Measurements from ENCODE around the gene ZNF71. TPM values are rescaled to one million over a fixed set of nuclear protein-coding genes. Genes with fewer than 3 reads are reported as not detected.

The ZNF71 gene
- 10.8 and 12.4 TPM in 2 replicates for total RNA-seq

GRCh38 chr19:56594783-56595547 lies at the start of gene ZNF71:
ZNF71 (plus strand) TSS chr19:56595302; CDS start chr19:56601559, 6,257 bp downstream.
- peak; percentile 43 for DNase-seq (ENCODE audit: low read depth, low spot score)

GRCh38 chr19:56547535-56547934 lies 47.6 kb upstream of the ZNF71 start:
- DNase-seq (ENCODE audit: low read depth, low spot score), result no peak

- DNase-seq (ENCODE audit: low read depth, low spot score), result no peak
Measured at GRCh38 chr19:56554272-56554869, 40.7 kb upstream of the ZNF71 start.

DNA sequence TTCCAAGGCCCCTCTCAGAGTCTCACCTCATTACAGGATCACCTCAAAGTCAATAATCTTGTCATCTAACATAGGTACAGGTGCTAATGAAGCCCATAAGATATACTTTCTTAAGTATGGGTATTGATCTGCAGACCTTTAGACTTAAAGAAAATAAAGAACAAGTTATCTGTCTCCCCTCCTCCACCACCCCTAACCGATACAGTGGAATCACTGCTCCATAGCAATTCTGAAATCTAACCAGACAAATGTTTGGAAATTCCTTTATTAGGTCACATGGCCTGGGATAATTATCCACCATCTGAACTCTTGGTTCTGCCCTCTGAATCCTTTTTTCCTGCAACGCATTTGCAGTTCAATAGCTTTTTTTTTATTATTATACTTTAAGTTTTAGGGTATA lies 32.3 kb upstream of the ZNF71 start:
- DNase-seq (ENCODE audit: low read depth, low spot score), result no peak

GRCh38 chr19:56566904-56567273 lies 28.2 kb upstream of the ZNF71 start:
- DNase-seq (ENCODE audit: low read depth, low spot score), result no peak

GRCh38 chr19:56567274-56568120 lies 27.6 kb upstream of the ZNF71 start, which contains the start of gene ZNF470:
ZNF470 (plus strand) TSS chr19:56567468; CDS start chr19:56570312, 2,844 bp downstream.
- DNase-seq (ENCODE audit: low read depth, low spot score), result peak; percentile 67

DNA sequence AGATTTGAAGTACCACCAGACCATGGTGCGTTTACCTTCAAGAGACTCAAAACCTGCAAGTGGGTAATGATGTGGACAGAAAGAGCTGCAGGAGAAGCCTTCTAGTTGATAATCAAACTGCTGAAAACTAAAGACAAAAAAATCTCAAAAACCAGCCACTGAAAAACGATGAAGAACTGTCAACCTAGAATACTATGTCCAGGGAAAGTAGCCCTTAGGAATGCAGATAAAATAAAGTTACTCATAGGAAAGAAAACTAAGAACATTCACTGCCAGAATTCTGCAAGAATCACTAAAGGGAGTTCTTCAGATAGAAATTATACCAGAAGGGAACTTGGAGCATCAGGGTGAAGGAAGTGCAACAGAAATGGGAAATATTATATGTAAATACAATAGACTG lies 22.5 kb upstream of the ZNF71 start:
- no peak for DNase-seq (ENCODE audit: low read depth, low spot score)

GRCh38 chr19:56573914-56574313 lies 21.2 kb upstream of the ZNF71 start:
- DNase-seq (ENCODE audit: low read depth, low spot score), result no peak

GRCh38 chr19:56577719-56578602 lies 17.1 kb upstream of the ZNF71 start:
- DNase-seq (ENCODE audit: low read depth, low spot score), result no peak

DNA sequence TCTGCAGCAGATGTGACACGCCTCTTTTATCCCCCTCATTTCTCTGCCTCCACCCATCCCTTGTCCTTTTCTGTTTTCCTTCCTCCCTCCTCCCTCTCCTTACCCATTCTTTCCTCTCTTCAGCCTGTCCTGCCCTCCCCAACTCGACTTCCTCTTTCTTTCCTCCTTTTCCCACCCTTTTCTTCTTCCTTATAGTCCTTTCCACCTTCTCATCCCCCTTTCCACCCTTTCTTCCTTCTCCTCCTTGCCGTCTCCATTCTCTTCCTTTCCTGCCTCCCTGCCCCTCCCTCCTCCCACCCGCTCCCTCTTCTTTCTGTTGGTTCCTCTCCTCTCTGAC lies 688 bp upstream of the ZNF71 start:
- DNase-seq (ENCODE audit: low read depth, low spot score), result no peak

- DNase-seq (ENCODE audit: low read depth, low spot score), result no peak
Measured at GRCh38 chr19:56595548-56595899, 422 bp downstream of the ZNF71 start.

DNA sequence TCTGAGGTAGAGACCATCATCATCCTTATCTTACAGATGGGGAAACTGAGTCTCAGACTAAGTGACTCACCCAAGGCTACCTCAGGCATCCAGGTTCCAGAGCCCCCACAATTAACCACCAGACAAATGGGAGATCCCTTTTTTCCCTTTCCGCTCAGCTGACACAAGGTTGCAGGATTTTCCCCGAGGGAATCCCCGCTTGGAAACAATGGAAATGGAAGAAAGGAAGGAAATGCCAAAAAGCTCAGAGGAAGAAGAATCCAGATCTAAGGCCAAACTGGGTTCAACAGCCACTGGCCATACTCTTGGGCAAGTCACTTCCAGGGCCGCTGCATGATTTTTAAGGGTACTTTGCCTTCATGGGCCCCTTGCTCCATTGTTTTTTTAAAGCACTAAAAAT lies 1.6 kb downstream of the ZNF71 start:
- DNase-seq (ENCODE audit: low read depth, low spot score), result no peak

DNA sequence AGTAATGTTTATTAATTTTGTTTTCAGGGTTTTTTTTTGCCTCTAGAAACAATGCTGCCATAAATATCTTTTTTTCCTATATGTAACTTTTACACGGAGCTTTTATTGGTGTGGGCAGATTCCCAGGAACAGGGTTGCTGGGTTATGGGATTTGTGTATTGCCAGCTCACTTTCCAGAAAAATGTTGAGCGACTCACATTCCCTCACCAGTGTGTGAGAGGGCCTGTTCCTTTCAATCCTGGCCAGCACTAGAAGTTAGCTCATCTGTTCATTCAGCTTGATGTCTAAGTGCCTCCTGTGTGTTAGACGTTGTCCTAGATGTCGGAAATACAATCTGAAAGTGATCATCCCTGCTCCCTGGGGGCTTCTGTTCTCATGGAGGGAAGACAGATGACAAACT lies 2.6 kb downstream of the ZNF71 start:
- no peak for DNase-seq (ENCODE audit: low read depth, low spot score)

DNA sequence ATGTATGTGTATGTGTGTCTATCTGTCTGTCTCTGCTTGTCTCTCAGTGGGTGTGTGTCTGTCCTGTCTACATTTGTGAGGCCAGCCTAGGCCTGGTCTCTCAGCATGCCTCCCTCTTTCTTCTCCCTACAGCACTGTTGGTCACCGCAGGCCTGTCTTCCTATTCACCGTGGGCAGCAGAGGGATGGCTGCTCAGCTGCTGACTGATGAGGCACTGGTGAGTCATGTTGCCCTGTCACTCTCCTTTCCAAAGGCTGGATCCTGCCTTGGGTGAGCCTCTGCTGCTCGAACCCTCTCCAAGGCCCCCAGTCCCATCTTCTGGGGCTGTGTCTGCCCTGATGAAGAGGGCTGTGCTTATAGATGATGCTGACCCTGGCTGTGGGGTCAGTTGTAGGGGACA lies 6.3 kb downstream of the ZNF71 start:
- no peak for DNase-seq (ENCODE audit: low read depth, low spot score)

- no peak for DNase-seq (ENCODE audit: low read depth, low spot score)
Measured at GRCh38 chr19:56603829-56604228, 8.7 kb downstream of the ZNF71 start.

- no peak for DNase-seq (ENCODE audit: low read depth, low spot score)
Measured at GRCh38 chr19:56608274-56608964, 13.3 kb downstream of the ZNF71 start.

GRCh38 chr19:56611288-56611687 lies 16.2 kb downstream of the ZNF71 start:
- DNase-seq (ENCODE audit: low read depth, low spot score), result no peak

- no peak for DNase-seq (ENCODE audit: low read depth, low spot score)
Measured at GRCh38 chr19:56612737-56613136, 17.6 kb downstream of the ZNF71 start.

- DNase-seq (ENCODE audit: low read depth, low spot score), result no peak
Measured at GRCh38 chr19:56613639-56614038, 18.5 kb downstream of the ZNF71 start.

DNA sequence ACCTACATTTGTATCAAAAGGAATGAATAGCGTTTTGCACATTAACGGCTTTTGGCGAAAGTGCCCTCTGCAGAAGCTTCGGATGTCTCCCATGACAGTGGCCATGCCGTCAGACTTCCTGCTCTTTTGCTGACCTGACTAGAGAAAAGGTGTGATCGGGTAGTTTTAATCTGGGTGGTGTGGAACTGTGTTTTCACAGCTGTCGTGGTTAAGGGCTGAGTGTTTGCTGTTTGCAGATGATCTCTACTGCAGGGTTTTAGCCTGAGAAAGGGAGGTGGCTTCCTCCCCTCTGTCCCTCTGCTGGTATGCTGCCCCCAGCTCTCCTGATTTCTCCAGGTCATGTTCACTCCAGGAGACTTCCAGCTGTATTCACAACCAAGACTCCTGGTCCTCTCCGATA lies 22.4 kb downstream of the ZNF71 start:
- DNase-seq (ENCODE audit: low read depth, low spot score), result no peak

- DNase-seq (ENCODE audit: low read depth, low spot score), result no peak
Measured at GRCh38 chr19:56619121-56619520, 24.0 kb downstream of the ZNF71 start.

Data from pulmonary artery endothelial cell (primary cell).